ENCODE results near the gene OR8H2. TPM values are rescaled to one million over a fixed set of nuclear protein-coding genes. Genes with fewer than 3 reads are reported as not detected.
"Not testable (repeated sequence)": the region's sequence is repeated elsewhere in the genome, so short reads cannot be mapped to it uniquely, and the experiment has no call there.

OR8H2 gene
- total RNA-seq, 4 donors from 2014 or later, result not detected

- Histone ChIP-seq H3K4me1 (no peaks in the 10 kb centered on the region), H3K36me3 (no peaks in the 10 kb centered on the region), H3K4me3 (no peak within 1 kb of the TSS), H3K27ac (no peak within 1 kb of the TSS), H3K27me3 (no peaks in the 10 kb centered on the region), H3K9me3 (no peaks in the 10 kb centered on the region)
- 52 to 62% methylated on average over 3 of the region's 3 CpGs for WGBS, 2 donors
- no peak for TF ChIP-seq CTCF (IDR thresholded peaks at IDR 0.05)
- no peak for TF ChIP-seq POLR2A (IDR thresholded peaks at IDR 0.05)
- intact Hi-C loops (cut with DNase I), result no loop called here
- no peak for DNase-seq
Measured at GRCh38 chr11:56093008-56093407, 10.5 kb upstream of the OR8H2 start, which contains the start of gene OR8I2. OR8I2 (plus strand) TSS chr11:56093308; CDS start chr11:56093308, 0 bp downstream.

GRCh38 chr11:56122073-56122472 is 18.6 kb downstream of the OR8H2 start, which contains the start of gene OR8H3:
OR8H3 (plus strand) TSS chr11:56122373; CDS start chr11:56122373, 0 bp downstream.
- Histone ChIP-seq H3K4me1 (no peaks in the 10 kb centered on the region), H3K9me3 (no peaks in the 10 kb centered on the region), H3K27ac (no peak within 1 kb of the TSS), H3K27me3 (no peaks in the 10 kb centered on the region), H3K36me3 (no peaks in the 10 kb centered on the region), H3K4me3 (no peak within 1 kb of the TSS)
- intact Hi-C loops (cut with DNase I), result no loop called here
- no peak for DNase-seq
- WGBS, 2 donors, result 62 to 78% methylated on average over 6 of the region's 6 CpGs
- no peak for TF ChIP-seq CTCF (IDR thresholded peaks at IDR 0.05)
- no peak for TF ChIP-seq POLR2A (IDR thresholded peaks at IDR 0.05)

DNA sequence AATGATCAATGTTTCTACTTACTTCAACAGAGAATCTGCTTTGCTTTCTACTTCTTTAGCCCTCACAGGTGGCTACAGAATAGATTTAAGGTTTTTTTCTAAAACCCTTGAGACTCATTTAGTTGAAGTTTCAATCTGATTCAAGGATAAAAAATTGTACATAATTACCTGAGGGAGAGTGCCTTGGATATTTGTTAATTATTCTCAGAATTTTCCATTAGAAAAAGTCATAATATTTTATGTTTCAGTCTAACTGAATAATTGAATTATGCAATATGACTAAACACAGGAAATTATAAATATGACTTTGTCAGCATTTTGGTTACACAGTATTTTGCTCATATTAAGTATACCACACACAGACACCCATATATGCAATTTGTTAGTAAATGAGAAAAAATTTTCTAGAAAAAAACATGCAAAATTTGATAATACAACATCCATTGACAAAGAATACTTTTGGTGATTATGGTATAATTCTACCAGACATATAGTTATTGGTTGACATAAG is 36.7 kb downstream of the OR8H2 start, which contains the start of gene OR8J3:
Gene OR8J3 (minus strand): TSS at position 51 of the 511 bp plus-strand sequence. CDS start 2,483 bp downstream, outside the sequence.
- H3K36me3 ChIP-seq, result no peaks in the 10 kb centered on the region
- TF ChIP-seq CTCF (IDR thresholded peaks at IDR 0.05) (no peak), POLR2A (IDR thresholded peaks at IDR 0.05) (no peak)

GRCh38 chr11:56143681-56144080 is 40.2 kb downstream of the OR8H2 start:
- H3K9me3 ChIP-seq; H3K27ac ChIP-seq; H3K36me3 ChIP-seq; H3K27me3 ChIP-seq; H3K4me3 ChIP-seq; DNase-seq; H3K4me1 ChIP-seq; intact Hi-C loops (cut with DNase I): not testable (repeated sequence)
- WGBS, 2 donors, result no CpG with 5 or more reads among the region's 30 CpGs

More for the DNA sequence above, 36.7 kb downstream of the OR8H2 start, which contains the start of gene OR8J3:
- intact Hi-C loops (cut with DNase I), result no loop called here
- Histone ChIP-seq H3K9me3 (no peaks in the 10 kb centered on the region), H3K27me3 (no peaks in the 10 kb centered on the region), H3K4me3 (no peak within 1 kb of the TSS), H3K27ac (no peak within 1 kb of the TSS), H3K4me1 (no peaks in the 10 kb centered on the region)
- no peak for DNase-seq

GRCh38 chr11:56151376-56151775 is 47.9 kb downstream of the OR8H2 start:
- Histone ChIP-seq H3K27me3 (no peaks in the 10 kb centered on the region), H3K4me3 (no peak overlapping the region), H3K9me3 (peaks cover 0 to 20% (median 13%) of the 10 kb centered on the region in 3 donors), H3K36me3 (no peaks in the 10 kb centered on the region), H3K4me1 (no peaks in the 10 kb centered on the region), H3K27ac (no peak overlapping the region)
- intact Hi-C loops (cut with DNase I), result no loop called here
- TF ChIP-seq POLR2A (IDR thresholded peaks at IDR 0.05), result no peak
- TF ChIP-seq CTCF (IDR thresholded peaks at IDR 0.05), result no peak
- WGBS, 2 donors, result 50 to 80% methylated on average over 1 of the region's 1 CpG
- no peak for DNase-seq

GRCh38 chr11:56152333-56152732 is 48.8 kb downstream of the OR8H2 start:
- DNase-seq, result no peak
- 81 to 84% methylated on average over 14 to 15 of the region's 15 CpGs for WGBS, 2 donors
- no peak overlapping the region for H3K4me3 ChIP-seq

More at GRCh38 chr11:56152333-56152732, 48.8 kb downstream of the OR8H2 start:
- H3K4me1 ChIP-seq, result no peaks in the 10 kb centered on the region
- no peak for TF ChIP-seq POLR2A (IDR thresholded peaks at IDR 0.05)
- TF ChIP-seq CTCF (IDR thresholded peaks at IDR 0.05), result no peak
- H3K36me3 ChIP-seq, result no peaks in the 10 kb centered on the region
- peaks cover 0 to 20% (median 13%) of the 10 kb centered on the region in 3 donors for H3K9me3 ChIP-seq
- H3K27ac ChIP-seq, result no peak overlapping the region
- intact Hi-C loops (cut with DNase I), result no loop called here
- H3K27me3 ChIP-seq, result no peaks in the 10 kb centered on the region
